GM12872 (cell line): ENCODE measurements around the gene PPP1R12A.

Experiments
- CTCF ChIP-seq: IDR thresholded peaks from 3 replicates; pipeline ENCODE4 v1.5.1; 2011; ENCODE audit warnings: low read depth, mild to moderate bottlenecking, low read length, moderate library complexity; ENCODE audit not compliant: insufficient read depth

Gene PPP1R12A

GRCh38 chr12:79769860-79770485 lies 164.9 kb downstream of the PPP1R12A start:
- TF ChIP-seq CTCF = no peak

- TF ChIP-seq CTCF = no peak
These were observed 165.6 kb downstream of the PPP1R12A start for GRCh38 chr12:79769189-79769859.

- TF ChIP-seq CTCF = no peak
These were observed 168.0 kb downstream of the PPP1R12A start for GRCh38 chr12:79766705-79767464.

GRCh38 chr12:79765157-79765556 lies 169.7 kb downstream of the PPP1R12A start:
- TF ChIP-seq CTCF = no peak

GRCh38 chr12:79764641-79765040 lies 170.3 kb downstream of the PPP1R12A start:
- TF ChIP-seq CTCF = no peak

- TF ChIP-seq CTCF = no peak
These were observed 171.0 kb downstream of the PPP1R12A start for GRCh38 chr12:79763766-79764452.

- no peak for TF ChIP-seq CTCF
These were observed 173.6 kb downstream of the PPP1R12A start for GRCh38 chr12:79761341-79761740.
